MM.1S (cell line): ENCODE data around the gene DHRSX.

Experiments
- EZH2 ChIP-seq: fragments of 300-600 bp; sonication (generic); optimal IDR thresholded peaks from 2 replicates; pipeline ENCODE3; 2017; ENCODE audit warnings: low read depth, mild to moderate bottlenecking, antibody characterized with exemption, low read length, mixed read lengths
- EZH2phosphoT487 ChIP-seq: fragments of 300-600 bp; sonication (generic); IDR thresholded peaks from 2 replicates; pipeline ENCODE4 v1.6.1; 2018; ENCODE audit warnings: antibody characterized with exemption, low read length
- TF ChIP-seq, protein P1 (sequence below): fragments of 300-600 bp; sonication (generic); IDR thresholded peaks from 2 replicates; pipeline ENCODE4 v1.5.1; 2016; ENCODE audit warnings: antibody characterized with exemption, low read length, mixed read lengths

DNA sequence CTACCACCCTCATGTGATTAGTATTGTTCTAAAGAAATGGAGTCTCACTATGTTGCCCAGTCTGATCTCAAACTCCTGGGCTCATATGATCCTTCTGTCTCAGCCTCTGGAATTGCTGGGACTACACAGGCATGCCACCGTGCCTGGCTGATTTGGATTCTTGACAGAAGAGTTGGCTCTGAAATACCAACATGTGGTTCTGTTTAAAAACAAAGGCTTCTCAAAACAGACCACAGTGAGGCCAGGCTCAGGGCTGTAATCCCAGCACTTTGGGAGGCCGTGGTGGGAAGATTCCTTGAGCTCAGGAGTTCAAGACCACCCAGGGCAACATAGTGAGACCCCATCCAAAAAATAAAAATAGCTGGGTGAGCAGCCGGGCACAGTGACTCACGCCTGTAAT, 126.7 kb downstream of the DHRSX start:
- TF ChIP-seq, protein P1, sequence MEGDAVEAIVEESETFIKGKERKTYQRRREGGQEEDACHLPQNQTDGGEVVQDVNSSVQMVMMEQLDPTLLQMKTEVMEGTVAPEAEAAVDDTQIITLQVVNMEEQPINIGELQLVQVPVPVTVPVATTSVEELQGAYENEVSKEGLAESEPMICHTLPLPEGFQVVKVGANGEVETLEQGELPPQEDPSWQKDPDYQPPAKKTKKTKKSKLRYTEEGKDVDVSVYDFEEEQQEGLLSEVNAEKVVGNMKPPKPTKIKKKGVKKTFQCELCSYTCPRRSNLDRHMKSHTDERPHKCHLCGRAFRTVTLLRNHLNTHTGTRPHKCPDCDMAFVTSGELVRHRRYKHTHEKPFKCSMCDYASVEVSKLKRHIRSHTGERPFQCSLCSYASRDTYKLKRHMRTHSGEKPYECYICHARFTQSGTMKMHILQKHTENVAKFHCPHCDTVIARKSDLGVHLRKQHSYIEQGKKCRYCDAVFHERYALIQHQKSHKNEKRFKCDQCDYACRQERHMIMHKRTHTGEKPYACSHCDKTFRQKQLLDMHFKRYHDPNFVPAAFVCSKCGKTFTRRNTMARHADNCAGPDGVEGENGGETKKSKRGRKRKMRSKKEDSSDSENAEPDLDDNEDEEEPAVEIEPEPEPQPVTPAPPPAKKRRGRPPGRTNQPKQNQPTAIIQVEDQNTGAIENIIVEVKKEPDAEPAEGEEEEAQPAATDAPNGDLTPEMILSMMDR: no peak
- TF ChIP-seq EZH2 (no peak), EZH2phosphoT487 (no peak)
